ENCODE results near the gene NAT10. TPM values are rescaled to one million over a fixed set of nuclear protein-coding genes. Genes with fewer than 3 reads are reported as not detected.
"Not testable (repeated sequence)": the region's sequence is repeated elsewhere in the genome, so short reads cannot be mapped to it uniquely, and the experiment has no call there.

NAT10 gene
- total and polyA plus RNA-seq, 2 experiments from 2014 or later = 21.4 to 24.0 TPM

- no peak overlapping the region for H3K9ac ChIP-seq
- H3K27me3 ChIP-seq (replicated peaks; ENCODE audit: insufficient read depth) = no peaks in the 10 kb centered on the region
- 83 to 91% methylated on average over 4 of the region's 4 CpGs for whole genome bisulfite sequencing, 2 experiments (ENCODE audit: low coverage in 1 of 2, low lambda C conversion rate in 2 of 2, missing lambda C conversion rate in 2 of 2)
- H3K4me2 ChIP-seq (ENCODE audit: unreplicated experiment) = no peak overlapping the region
- no peak for DNase-seq
- peaks cover 99% of the 10 kb centered on the region for H3K79me2 ChIP-seq (ENCODE audit: insufficient read depth)
- peaks cover 91% of the 10 kb centered on the region for H3K36me3 ChIP-seq (ENCODE audit: low read depth)
- peaks cover 6% of the 10 kb centered on the region; the same call in 1 of the 2 replicates for H4K20me1 ChIP-seq (ENCODE audit: insufficient read depth)
- H2AFZ ChIP-seq = no peak overlapping the region
- peaks cover 37% of the 10 kb centered on the region for H3F3A ChIP-seq (ENCODE audit: insufficient read depth)
- H3K4me3 ChIP-seq = no peak overlapping the region
- no peaks in the 10 kb centered on the region for H3K9me3 ChIP-seq (ENCODE audit: low read depth)
- TF ChIP-seq EZH2phosphoT487 (IDR thresholded peaks at IDR 0.05; ENCODE audit: insufficient read depth, low read depth) (no peak), EZH2 (IDR thresholded peaks at IDR 0.05; ENCODE audit: insufficient read depth, poor library complexity, severe bottlenecking) (no peak)
- no peak overlapping the region for H3K27ac ChIP-seq
- in situ Hi-C loops (cut with MboI) = no loop called here
- H3K4me1 ChIP-seq (ENCODE audit: insufficient read depth) = peaks cover 7% of the 10 kb centered on the region
- no peaks in the 10 kb centered on the region for H3K9me2 ChIP-seq (ENCODE audit: insufficient read depth)
Measured at GRCh38 chr11:34080609-34081008, 24.8 kb upstream of the NAT10 start.

- DNase-seq = no peak
- no peak overlapping the region for H3K9ac ChIP-seq
- H4K20me1 ChIP-seq (ENCODE audit: insufficient read depth) = no peaks in the 10 kb centered on the region
- H3K4me3 ChIP-seq = no peak overlapping the region
- peaks cover 82% of the 10 kb centered on the region for H3K36me3 ChIP-seq (ENCODE audit: low read depth)
- H3K79me2 ChIP-seq (ENCODE audit: insufficient read depth) = peaks cover 91% of the 10 kb centered on the region
- WGBS, 2 experiments (ENCODE audit: low coverage in 1 of 2, low lambda C conversion rate in 2 of 2, missing lambda C conversion rate in 2 of 2) = 95 to 96% methylated on average over 2 of the region's 2 CpGs
- H2AFZ ChIP-seq = no peak overlapping the region
- no peaks in the 10 kb centered on the region for H3K9me3 ChIP-seq (ENCODE audit: low read depth)
- no peak overlapping the region for H3K4me2 ChIP-seq (ENCODE audit: unreplicated experiment)
- no peaks in the 10 kb centered on the region for H3K4me1 ChIP-seq (ENCODE audit: insufficient read depth)
- H3K27ac ChIP-seq = no peak overlapping the region
- peaks cover 22% of the 10 kb centered on the region for H3F3A ChIP-seq (ENCODE audit: insufficient read depth)
- H3K9me2 ChIP-seq (ENCODE audit: insufficient read depth) = no peaks in the 10 kb centered on the region
- TF ChIP-seq EZH2phosphoT487 (IDR thresholded peaks at IDR 0.05; ENCODE audit: insufficient read depth, low read depth) = no peak
- no peak for TF ChIP-seq EZH2 (IDR thresholded peaks at IDR 0.05; ENCODE audit: insufficient read depth, poor library complexity, severe bottlenecking)
- in situ Hi-C loops (cut with MboI) = no loop called here
- H3K27me3 ChIP-seq (replicated peaks; ENCODE audit: insufficient read depth) = no peaks in the 10 kb centered on the region
Measured at GRCh38 chr11:34084637-34085036, 20.8 kb upstream of the NAT10 start.

- Histone ChIP-seq H3K4me1 (ENCODE audit: insufficient read depth) (no peaks in the 10 kb centered on the region), H3K4me2 (ENCODE audit: unreplicated experiment) (no peak overlapping the region), H3K9ac (no peak overlapping the region), H3K79me2 (ENCODE audit: insufficient read depth) (peaks cover 89% of the 10 kb centered on the region), H3K9me3 (ENCODE audit: low read depth) (no peaks in the 10 kb centered on the region), H3K27me3 (replicated peaks; ENCODE audit: insufficient read depth) (no peaks in the 10 kb centered on the region), H3K27ac (no peak overlapping the region), H2AFZ (no peak overlapping the region), H4K20me1 (ENCODE audit: insufficient read depth) (no peaks in the 10 kb centered on the region), H3K36me3 (ENCODE audit: low read depth) (peaks cover 86% of the 10 kb centered on the region), H3K4me3 (no peak overlapping the region), H3K9me2 (ENCODE audit: insufficient read depth) (no peaks in the 10 kb centered on the region), H3F3A (ENCODE audit: insufficient read depth) (peaks cover 20% of the 10 kb centered on the region)
- 97% methylated on average over 4 of the region's 4 CpGs for WGBS, 2 experiments (ENCODE audit: low coverage in 1 of 2, low lambda C conversion rate in 2 of 2, missing lambda C conversion rate in 2 of 2)
- peak; percentile 55 for DNase-seq
- no peak for TF ChIP-seq EZH2phosphoT487 (IDR thresholded peaks at IDR 0.05; ENCODE audit: insufficient read depth, low read depth)
- no peak for TF ChIP-seq EZH2 (IDR thresholded peaks at IDR 0.05; ENCODE audit: insufficient read depth, poor library complexity, severe bottlenecking)
- in situ Hi-C loops (cut with MboI) = no loop called here
Measured at GRCh38 chr11:34086554-34087283, 18.7 kb upstream of the NAT10 start.

GRCh38 chr11:34091825-34092224 is 13.6 kb upstream of the NAT10 start:
- Histone ChIP-seq H3K9ac (no peak overlapping the region), H2AFZ (no peak overlapping the region), H4K20me1 (ENCODE audit: insufficient read depth) (no peaks in the 10 kb centered on the region), H3F3A (ENCODE audit: insufficient read depth) (peaks cover 29% of the 10 kb centered on the region), H3K9me2 (ENCODE audit: insufficient read depth) (no peaks in the 10 kb centered on the region), H3K4me2 (ENCODE audit: unreplicated experiment) (no peak overlapping the region), H3K9me3 (ENCODE audit: low read depth) (no peaks in the 10 kb centered on the region), H3K4me1 (ENCODE audit: insufficient read depth) (no peaks in the 10 kb centered on the region), H3K27me3 (replicated peaks; ENCODE audit: insufficient read depth) (no peaks in the 10 kb centered on the region), H3K4me3 (no peak overlapping the region), H3K27ac (no peak overlapping the region), H3K79me2 (ENCODE audit: insufficient read depth) (peaks cover 89% of the 10 kb centered on the region), H3K36me3 (ENCODE audit: low read depth) (peaks cover 88% of the 10 kb centered on the region)
- TF ChIP-seq EZH2 (IDR thresholded peaks at IDR 0.05; ENCODE audit: insufficient read depth, poor library complexity, severe bottlenecking) (no peak), EZH2phosphoT487 (IDR thresholded peaks at IDR 0.05; ENCODE audit: insufficient read depth, low read depth) (no peak)
- DNase-seq = no peak
- WGBS, 2 experiments (ENCODE audit: low coverage in 1 of 2, low lambda C conversion rate in 2 of 2, missing lambda C conversion rate in 2 of 2) = 92 to 100% methylated on average over 1 of the region's 1 CpG
- in situ Hi-C loops (cut with MboI) = no loop called here

GRCh38 chr11:34094900-34095299 is 10.5 kb upstream of the NAT10 start:
- H3K9ac ChIP-seq = peak overlapping the region; percentile 1; the same call in 1 of the 2 replicates
- H3K4me3 ChIP-seq; H3K27ac ChIP-seq; H3K9me3 ChIP-seq (ENCODE audit: low read depth); H3K4me1 ChIP-seq (ENCODE audit: insufficient read depth); H2AFZ ChIP-seq; DNase-seq; H3K9me2 ChIP-seq (ENCODE audit: insufficient read depth); H3K27me3 ChIP-seq (replicated peaks; ENCODE audit: insufficient read depth); H4K20me1 ChIP-seq (ENCODE audit: insufficient read depth); in situ Hi-C loops (cut with MboI); H3K4me2 ChIP-seq (ENCODE audit: unreplicated experiment): not testable (repeated sequence)
- 94 to 98% methylated on average over 2 of the region's 2 CpGs for WGBS, 2 experiments (ENCODE audit: low coverage in 1 of 2, low lambda C conversion rate in 2 of 2, missing lambda C conversion rate in 2 of 2)
- H3K36me3 ChIP-seq (ENCODE audit: low read depth) = peaks cover 98% of the 10 kb centered on the region
- peaks cover 57% of the 10 kb centered on the region for H3F3A ChIP-seq (ENCODE audit: insufficient read depth)
- peaks cover 82% of the 10 kb centered on the region for H3K79me2 ChIP-seq (ENCODE audit: insufficient read depth)
